ENCODE measurements around the gene NDUFB2.

NDUFB2 gene

GRCh38 chr7:140726281-140726680 lies 29.8 kb downstream of the NDUFB2 start:
- no peaks in the 10 kb centered on the region for H3F3A ChIP-seq (ENCODE audit: low read depth)
- no peaks in the 10 kb centered on the region; the same call in 1 of the 2 replicates for H3K36me3 ChIP-seq (ENCODE audit: insufficient read depth, low read length)
- no peak overlapping the region for H3K9ac ChIP-seq (ENCODE audit: low read depth, low read length, poor library complexity, severe bottlenecking)
- no peaks in the 10 kb centered on the region for H3K79me2 ChIP-seq (ENCODE audit: insufficient read depth, low read length)
- no peak overlapping the region for H3K4me2 ChIP-seq (ENCODE audit: low read depth, low read length, poor library complexity, severe bottlenecking)
- H3K4me1 ChIP-seq (ENCODE audit: insufficient read depth, low read length, poor library complexity, severe bottlenecking): no peaks in the 10 kb centered on the region
- no peaks in the 10 kb centered on the region for H3K9me3 ChIP-seq (ENCODE audit: insufficient read depth, low read depth, low read length)
- no peaks in the 10 kb centered on the region for H3K27me3 ChIP-seq (ENCODE audit: insufficient read depth, low read length, poor library complexity, severe bottlenecking)
- H3K9me2 ChIP-seq (replicated peaks; ENCODE audit: low read depth, low read length): no peaks in the 10 kb centered on the region
- no peak for TF ChIP-seq EZH2phosphoT487 (IDR thresholded peaks at IDR 0.05; ENCODE audit: borderline replicate concordance)
- TF ChIP-seq, protein P1, sequence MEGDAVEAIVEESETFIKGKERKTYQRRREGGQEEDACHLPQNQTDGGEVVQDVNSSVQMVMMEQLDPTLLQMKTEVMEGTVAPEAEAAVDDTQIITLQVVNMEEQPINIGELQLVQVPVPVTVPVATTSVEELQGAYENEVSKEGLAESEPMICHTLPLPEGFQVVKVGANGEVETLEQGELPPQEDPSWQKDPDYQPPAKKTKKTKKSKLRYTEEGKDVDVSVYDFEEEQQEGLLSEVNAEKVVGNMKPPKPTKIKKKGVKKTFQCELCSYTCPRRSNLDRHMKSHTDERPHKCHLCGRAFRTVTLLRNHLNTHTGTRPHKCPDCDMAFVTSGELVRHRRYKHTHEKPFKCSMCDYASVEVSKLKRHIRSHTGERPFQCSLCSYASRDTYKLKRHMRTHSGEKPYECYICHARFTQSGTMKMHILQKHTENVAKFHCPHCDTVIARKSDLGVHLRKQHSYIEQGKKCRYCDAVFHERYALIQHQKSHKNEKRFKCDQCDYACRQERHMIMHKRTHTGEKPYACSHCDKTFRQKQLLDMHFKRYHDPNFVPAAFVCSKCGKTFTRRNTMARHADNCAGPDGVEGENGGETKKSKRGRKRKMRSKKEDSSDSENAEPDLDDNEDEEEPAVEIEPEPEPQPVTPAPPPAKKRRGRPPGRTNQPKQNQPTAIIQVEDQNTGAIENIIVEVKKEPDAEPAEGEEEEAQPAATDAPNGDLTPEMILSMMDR (conservative IDR thresholded peaks at IDR 0.05; ENCODE audit: low read length): peak; percentile 60
- no peak overlapping the region for H2AFZ ChIP-seq (ENCODE audit: low read length)
- no peak overlapping the region for H3K4me3 ChIP-seq (ENCODE audit: low read length, poor library complexity, severe bottlenecking)
- H4K20me1 ChIP-seq (ENCODE audit: insufficient read depth, low read length, poor library complexity, severe bottlenecking): no peaks in the 10 kb centered on the region

DNA sequence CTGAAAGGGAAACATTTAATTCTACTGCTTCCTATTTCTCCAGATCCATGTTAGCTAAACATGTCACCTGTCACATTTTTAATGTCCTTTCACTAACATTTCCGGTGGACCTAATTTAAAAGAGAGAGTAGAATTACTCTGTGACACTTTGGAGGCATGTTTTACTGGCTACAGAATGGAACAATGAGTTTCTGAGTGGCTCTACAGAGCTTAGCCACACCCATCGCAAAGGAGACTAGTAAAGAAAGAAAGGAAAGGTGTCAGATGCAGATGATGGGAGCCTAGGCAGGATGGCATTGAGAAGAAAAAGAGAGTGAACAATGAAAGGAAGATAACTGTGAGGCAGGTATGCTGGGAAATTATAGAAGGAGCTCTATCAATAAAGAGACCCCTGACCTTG lies 35.9 kb downstream of the NDUFB2 start:
- Histone ChIP-seq H4K20me1 (ENCODE audit: insufficient read depth, low read length, poor library complexity, severe bottlenecking) (no peaks in the 10 kb centered on the region), H3K9me2 (replicated peaks; ENCODE audit: low read depth, low read length) (no peaks in the 10 kb centered on the region), H3K4me2 (ENCODE audit: low read depth, low read length, poor library complexity, severe bottlenecking) (no peak overlapping the region), H3K36me3 (ENCODE audit: insufficient read depth, low read length) (0 out of 2 replicates have a peak, but pooled peaks cover 5% of the 10 kb centered on the region), H3K9ac (ENCODE audit: low read depth, low read length, poor library complexity, severe bottlenecking) (no peak overlapping the region), H3K9me3 (ENCODE audit: insufficient read depth, low read depth, low read length) (no peaks in the 10 kb centered on the region), H3K4me1 (ENCODE audit: insufficient read depth, low read length, poor library complexity, severe bottlenecking) (no peaks in the 10 kb centered on the region), H3K27me3 (ENCODE audit: insufficient read depth, low read length, poor library complexity, severe bottlenecking) (no peaks in the 10 kb centered on the region), H3K4me3 (ENCODE audit: low read length, poor library complexity, severe bottlenecking) (no peak overlapping the region), H3K79me2 (ENCODE audit: insufficient read depth, low read length) (no peaks in the 10 kb centered on the region), H3F3A (ENCODE audit: low read depth) (no peaks in the 10 kb centered on the region), H2AFZ (ENCODE audit: low read length) (no peak overlapping the region)
- no peak for TF ChIP-seq EZH2phosphoT487 (IDR thresholded peaks at IDR 0.05; ENCODE audit: borderline replicate concordance)
- TF ChIP-seq, protein P1 (conservative IDR thresholded peaks at IDR 0.05; ENCODE audit: low read length): no peak

- H3F3A ChIP-seq (ENCODE audit: low read depth): no peaks in the 10 kb centered on the region
- H3K36me3 ChIP-seq (ENCODE audit: insufficient read depth, low read length): peaks cover 15% of the 10 kb centered on the region
- H3K4me2 ChIP-seq (ENCODE audit: low read depth, low read length, poor library complexity, severe bottlenecking): no peak overlapping the region
- H3K9me2 ChIP-seq (replicated peaks; ENCODE audit: low read depth, low read length): no peaks in the 10 kb centered on the region
- TF ChIP-seq, protein P1 (conservative IDR thresholded peaks at IDR 0.05; ENCODE audit: low read length): no peak
- no peak for TF ChIP-seq EZH2phosphoT487 (IDR thresholded peaks at IDR 0.05; ENCODE audit: borderline replicate concordance)
- H3K79me2 ChIP-seq (ENCODE audit: insufficient read depth, low read length): no peaks in the 10 kb centered on the region
- H3K27me3 ChIP-seq (ENCODE audit: insufficient read depth, low read length, poor library complexity, severe bottlenecking): no peaks in the 10 kb centered on the region
- H3K9ac ChIP-seq (ENCODE audit: low read depth, low read length, poor library complexity, severe bottlenecking): no peak overlapping the region
- no peaks in the 10 kb centered on the region for H3K4me1 ChIP-seq (ENCODE audit: insufficient read depth, low read length, poor library complexity, severe bottlenecking)
- H3K4me3 ChIP-seq (ENCODE audit: low read length, poor library complexity, severe bottlenecking): no peak overlapping the region
- no peaks in the 10 kb centered on the region for H4K20me1 ChIP-seq (ENCODE audit: insufficient read depth, low read length, poor library complexity, severe bottlenecking)
- no peak overlapping the region for H2AFZ ChIP-seq (ENCODE audit: low read length)
- no peaks in the 10 kb centered on the region for H3K9me3 ChIP-seq (ENCODE audit: insufficient read depth, low read depth, low read length)
Measured at GRCh38 chr7:140734096-140734495, 37.6 kb downstream of the NDUFB2 start.
